Ascending aorta (tissue), 2 donors: ENCODE data around the gene SYNPO2. TPM values are rescaled to one million over a fixed set of nuclear protein-coding genes. Genes with fewer than 3 reads are reported as not detected.

Experiments
- DNase-seq, 2 donors: peaks; one replicate each; pipeline ENCODE4 v3.0.0-alpha.2; 2019; ENCODE audit warnings: low spot score in 2 of 2
- H3K27ac ChIP-seq, 2 donors: fragments of 200-600 bp; sonication (generic); one replicate each; pipeline ENCODE4 v1.5.1; 2016 to 2017; ENCODE audit warnings: mild to moderate bottlenecking in 1 of 2
- H3K27me3 ChIP-seq: fragments of 200-600 bp; sonication (generic); one replicate; pipeline ENCODE4 v1.5.1; 2017
- H3K36me3 ChIP-seq, 2 donors: fragments of 200-600 bp; sonication (generic); one replicate each; pipeline ENCODE4 v1.5.1; 2016
- H3K4me1 ChIP-seq, 2 donors: fragments of 200-600 bp; sonication (generic); one replicate each; pipeline ENCODE4 v1.5.1; 2016 to 2017; ENCODE audit warnings: mild to moderate bottlenecking in 1 of 2
- H3K4me3 ChIP-seq, 2 donors: fragments of 200-600 bp; sonication (generic); one replicate each; pipeline ENCODE4 v1.5.1; 2016 to 2017; ENCODE audit warnings: mild to moderate bottlenecking in 1 of 2
- H3K9me3 ChIP-seq, 2 donors: fragments of 200-600 bp; sonication (generic); one replicate each; pipeline ENCODE4 v1.5.1; 2016
- intact Hi-C: fragments of 100-400 bp; cut with DNase I; formaldehyde crosslinking; loops from one replicate; pipeline ENCODE4 v1.15.1; 2023
- total RNA-seq: library from RNA; depleted of rRNA; stranded (reverse); fragments of >200 nt; gene quantifications from one replicate; pipeline ENCODE4 v1.1.0, GENCODE V29; 2016
- TF ChIP-seq, protein P1 (sequence below), 3 experiments: fragments of 200-600 bp in 2 of 3; fragments of 450-650 bp in 1 of 3; sonication (generic) in 2 of 3; IDR thresholded peaks; one replicate each; pipeline ENCODE4 v1.5.1; 2016 to 2019; ENCODE audit warnings: antibody characterized with exemption in 3 of 3, mild to moderate bottlenecking in 1 of 3, moderate library complexity in 1 of 3

The SYNPO2 gene
- total RNA-seq, 1 donor from 2014 or later: 178 TPM

DNA sequence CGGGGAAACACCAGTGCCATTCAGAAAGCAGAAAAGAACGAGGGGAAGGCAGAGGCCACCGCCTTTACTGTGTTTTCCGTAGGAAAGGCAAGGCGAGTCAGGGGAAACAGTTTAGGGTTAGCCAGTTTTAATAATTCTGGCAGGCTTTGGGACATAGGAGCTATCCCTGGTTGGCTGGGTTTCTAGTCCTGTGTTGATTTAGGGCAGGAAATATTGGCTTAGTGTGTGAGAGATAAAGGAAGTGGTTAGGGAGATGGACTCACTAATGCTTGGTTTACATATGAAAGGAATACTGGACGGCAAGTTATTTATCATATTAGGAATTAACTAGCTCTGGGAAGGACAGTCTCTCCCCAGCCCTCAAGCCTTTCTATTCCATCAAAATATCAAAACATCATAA, 53.1 kb downstream of the SYNPO2 start:
- Histone ChIP-seq H3K36me3 (no peaks in the 10 kb centered on the region), H3K4me3 (peak overlapping the region in 1 of 2 donors; percentile 56)
- TF ChIP-seq, protein P1, sequence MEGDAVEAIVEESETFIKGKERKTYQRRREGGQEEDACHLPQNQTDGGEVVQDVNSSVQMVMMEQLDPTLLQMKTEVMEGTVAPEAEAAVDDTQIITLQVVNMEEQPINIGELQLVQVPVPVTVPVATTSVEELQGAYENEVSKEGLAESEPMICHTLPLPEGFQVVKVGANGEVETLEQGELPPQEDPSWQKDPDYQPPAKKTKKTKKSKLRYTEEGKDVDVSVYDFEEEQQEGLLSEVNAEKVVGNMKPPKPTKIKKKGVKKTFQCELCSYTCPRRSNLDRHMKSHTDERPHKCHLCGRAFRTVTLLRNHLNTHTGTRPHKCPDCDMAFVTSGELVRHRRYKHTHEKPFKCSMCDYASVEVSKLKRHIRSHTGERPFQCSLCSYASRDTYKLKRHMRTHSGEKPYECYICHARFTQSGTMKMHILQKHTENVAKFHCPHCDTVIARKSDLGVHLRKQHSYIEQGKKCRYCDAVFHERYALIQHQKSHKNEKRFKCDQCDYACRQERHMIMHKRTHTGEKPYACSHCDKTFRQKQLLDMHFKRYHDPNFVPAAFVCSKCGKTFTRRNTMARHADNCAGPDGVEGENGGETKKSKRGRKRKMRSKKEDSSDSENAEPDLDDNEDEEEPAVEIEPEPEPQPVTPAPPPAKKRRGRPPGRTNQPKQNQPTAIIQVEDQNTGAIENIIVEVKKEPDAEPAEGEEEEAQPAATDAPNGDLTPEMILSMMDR (IDR thresholded peaks at IDR 0.05): no peak

DNA sequence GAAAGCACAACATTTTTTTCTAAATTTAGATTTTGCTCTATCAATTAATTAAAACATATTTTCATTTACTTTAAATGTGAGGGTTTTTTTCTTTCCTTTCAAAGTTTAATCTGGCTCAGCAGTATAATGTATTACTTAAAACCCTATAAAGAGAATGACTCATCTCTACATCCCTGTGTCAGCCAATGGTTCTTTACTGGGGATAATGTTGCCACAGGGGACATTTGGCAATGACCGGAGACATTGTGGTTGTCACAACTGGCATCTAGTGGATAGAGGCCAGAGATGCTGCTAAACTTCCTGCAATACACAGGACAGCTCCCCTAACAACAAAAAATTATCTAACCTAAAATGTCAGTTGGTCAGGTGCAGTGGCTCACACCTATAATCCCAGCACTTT, 53.8 kb downstream of the SYNPO2 start:
- Histone ChIP-seq H3K27me3 (no peaks in the 10 kb centered on the region), H3K27ac (peak overlapping the region; percentile 85 to 90), H3K4me1 (peaks cover 3 to 40% of the 10 kb centered on the region in 2 donors), H3K36me3 (no peaks in the 10 kb centered on the region), H3K9me3 (no peaks in the 10 kb centered on the region), H3K4me3 (no peak overlapping the region)
- intact Hi-C loops: loop anchor here (5.0 kb wide), 1 partner anchor 40 kb away; no protein-coding TSS in a partner anchor
- TF ChIP-seq, protein P1 (IDR thresholded peaks at IDR 0.05): no peak
- no peak for DNase-seq

More for the DNA sequence above, 53.1 kb downstream of the SYNPO2 start:
- no peak for DNase-seq
- H3K27me3 ChIP-seq: no peaks in the 10 kb centered on the region
- no peaks in the 10 kb centered on the region for H3K9me3 ChIP-seq
- intact Hi-C loops: loop anchor here (5.0 kb wide), 1 partner anchor 39 kb away; no protein-coding TSS in a partner anchor
- peaks cover 3 to 43% of the 10 kb centered on the region in 2 donors for H3K4me1 ChIP-seq
- H3K27ac ChIP-seq: peak overlapping the region; percentile 85 to 90

DNA sequence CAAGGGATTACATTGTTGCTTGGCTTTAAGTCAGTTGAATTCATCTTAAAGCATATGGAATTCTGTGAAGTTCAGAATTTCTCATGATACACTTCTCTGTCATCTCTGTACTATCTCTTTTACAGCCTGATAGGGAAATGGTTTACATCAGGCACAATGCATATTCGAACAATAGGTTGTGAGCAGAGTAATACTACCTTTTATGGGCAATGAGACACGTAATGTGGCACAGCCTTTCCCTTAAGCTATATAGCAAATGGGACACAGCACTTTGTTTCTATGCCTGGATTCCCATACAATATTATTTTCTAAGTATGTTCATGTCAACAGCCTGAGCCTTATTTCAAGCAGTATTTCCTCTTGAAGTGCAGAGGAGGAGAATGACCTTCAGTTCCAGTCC, 58.4 kb downstream of the SYNPO2 start:
- H3K4me1 ChIP-seq: peaks cover 4 to 29% of the 10 kb centered on the region in 2 donors
- intact Hi-C loops: no loop called here

DNA sequence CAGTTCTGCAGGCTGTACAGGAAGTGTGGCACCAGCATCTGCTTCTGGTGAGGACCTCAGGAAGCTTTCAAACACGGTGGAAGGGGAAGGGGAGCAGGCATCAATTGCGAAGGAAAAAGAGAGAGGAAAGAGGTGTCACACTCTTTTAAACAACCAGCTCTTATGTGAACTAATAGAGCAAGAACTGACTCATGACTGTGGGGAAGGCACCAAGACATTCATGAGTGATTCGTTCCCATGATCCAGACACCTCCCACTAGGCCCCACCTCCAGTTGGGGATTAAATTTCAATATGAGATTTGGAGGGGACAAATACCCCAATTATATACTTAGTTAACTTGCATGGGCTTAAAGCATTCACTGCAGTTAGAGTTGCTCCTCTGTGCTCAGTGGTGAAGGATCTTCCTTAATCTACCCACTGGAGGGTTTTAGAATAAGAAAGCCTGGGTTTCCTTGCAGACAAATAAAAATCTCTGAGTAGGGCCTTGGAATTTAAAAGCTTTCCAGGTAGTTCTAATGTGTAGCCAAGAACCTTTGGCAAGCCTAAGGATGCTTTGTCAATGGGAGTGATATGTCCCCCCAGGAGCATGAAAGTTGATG, 60.0 kb downstream of the SYNPO2 start:
- peak overlapping the region; percentile 28 to 90 for H3K27ac ChIP-seq
- H3K36me3 ChIP-seq: no peaks in the 10 kb centered on the region
- TF ChIP-seq, protein P1 (IDR thresholded peaks at IDR 0.05): no peak
- peaks cover 8 to 27% of the 10 kb centered on the region in 2 donors for H3K4me1 ChIP-seq
- H3K27me3 ChIP-seq: no peaks in the 10 kb centered on the region
- no peaks in the 10 kb centered on the region for H3K9me3 ChIP-seq
- H3K4me3 ChIP-seq: no peak overlapping the region
- intact Hi-C loops: no loop called here
- no peak for DNase-seq

More for the DNA sequence above, 58.4 kb downstream of the SYNPO2 start:
- DNase-seq: no peak
- H3K4me3 ChIP-seq: no peak overlapping the region
- H3K9me3 ChIP-seq: no peaks in the 10 kb centered on the region
- no peaks in the 10 kb centered on the region for H3K27me3 ChIP-seq
- H3K36me3 ChIP-seq: no peaks in the 10 kb centered on the region
- peak overlapping the region; percentile 67 to 90 for H3K27ac ChIP-seq
- TF ChIP-seq, protein P1 (IDR thresholded peaks at IDR 0.05): no peak

DNA sequence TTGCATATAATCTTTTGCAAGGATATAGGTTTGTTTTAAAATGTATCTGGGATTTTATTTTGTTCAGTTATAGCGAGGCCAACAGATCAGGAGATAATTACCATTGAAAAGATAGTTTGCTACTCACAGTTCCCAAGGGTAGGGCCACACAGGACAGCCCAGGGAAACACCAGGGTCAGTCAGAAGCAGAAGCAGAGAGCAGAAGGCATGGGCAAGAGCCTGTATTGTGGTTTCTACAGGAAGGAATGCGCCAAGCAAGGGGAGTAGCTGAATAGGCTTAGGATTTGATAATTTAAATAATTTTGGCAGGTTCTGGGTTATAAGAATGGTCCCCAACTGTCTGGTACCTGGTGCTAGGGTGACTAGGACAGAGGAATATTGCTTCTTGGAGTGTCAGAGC, 61.6 kb downstream of the SYNPO2 start:
- Histone ChIP-seq H3K9me3 (no peaks in the 10 kb centered on the region), H3K4me1 (peaks cover 14 to 30% of the 10 kb centered on the region in 2 donors), H3K27me3 (no peaks in the 10 kb centered on the region), H3K27ac (peak overlapping the region; percentile 58 to 63), H3K36me3 (no peaks in the 10 kb centered on the region), H3K4me3 (no peak overlapping the region)
- TF ChIP-seq, protein P1 (IDR thresholded peaks at IDR 0.05): no peak
- intact Hi-C loops: loop anchor here (5.0 kb wide), 1 partner anchor 58 kb away; no protein-coding TSS in a partner anchor
- no peak for DNase-seq
